Breast epithelium (tissue), 4 donors: ENCODE results near the gene PRKAG1. TPM values are rescaled to one million over a fixed set of nuclear protein-coding genes. Genes with fewer than 3 reads are reported as not detected.

Experiments
- DNase-seq, 2 donors: peaks; one replicate each; pipeline ENCODE4 v3.0.0-alpha.2; 2019; ENCODE audit warnings: low spot score in 2 of 2
- H3K27ac ChIP-seq, 2 donors: fragments of 200-600 bp; sonication (generic) in 1 of 2; one replicate each; pipeline ENCODE4 v1.5.1; 2016 to 2019; ENCODE audit warnings: mild to moderate bottlenecking in 1 of 2
- H3K27me3 ChIP-seq, 2 donors: fragments of 200-600 bp; sonication (generic) in 1 of 2; one replicate each; pipeline versions ENCODE4 v1.5.1 to v1.6.0; 2017 to 2019; ENCODE audit warnings: control low read depth in 1 of 2, mild to moderate bottlenecking in 1 of 2
- H3K36me3 ChIP-seq: fragments of 200-600 bp; one replicate; pipeline ENCODE4 v1.5.1; 2019
- H3K4me1 ChIP-seq, 2 donors: fragments of 200-600 bp; sonication (generic); one replicate each; pipeline ENCODE4 v1.5.1; 2016 to 2019; ENCODE audit warnings: control low read depth in 1 of 2
- H3K4me3 ChIP-seq, 3 donors: fragments of 200-600 bp; sonication (generic); 1 replicate in 2 of 3; 2 replicates in 1 of 3; pipeline ENCODE4 v1.5.1; 2016 to 2019; ENCODE audit warnings: mild to moderate bottlenecking in 3 of 3, moderate library complexity in 2 of 3
- H3K9me3 ChIP-seq, 2 donors: fragments of 200-600 bp; sonication (generic) in 1 of 2; one replicate each; pipeline ENCODE4 v1.5.1; 2016 to 2019; ENCODE audit warnings: control low read depth in 1 of 2
- CTCF ChIP-seq, 3 donors: fragments of 450-650 bp; IDR thresholded peaks; one replicate each; pipeline ENCODE4 v1.5.1; 2016 to 2017; ENCODE audit warnings: antibody characterized with exemption in 3 of 3, mild to moderate bottlenecking in 3 of 3, moderate library complexity in 3 of 3
- POLR2A ChIP-seq: fragments of 450-650 bp; IDR thresholded peaks from one replicate; pipeline ENCODE4 v1.6.1; 2016; ENCODE audit warnings: antibody characterized with exemption, mild to moderate bottlenecking, moderate library complexity
- POLR2AphosphoS5 ChIP-seq, 3 donors: sonication (generic); formaldehyde crosslinking; IDR thresholded peaks; one replicate each; pipeline ENCODE4 v1.6.1; 2017; ENCODE audit warnings: antibody characterized with exemption in 3 of 3
- intact Hi-C: fragments of 100-400 bp; cut with DNase I; formaldehyde crosslinking; loops from one replicate; pipeline ENCODE4 v1.15.1; 2023; ENCODE audit warnings: low total_unique reads
- total RNA-seq, 3 donors: library from RNA; depleted of rRNA; stranded (reverse); fragments of >200 nt; gene quantifications; one replicate each; pipeline ENCODE4 v1.1.0, GENCODE V29; 2016

The PRKAG1 gene
- total RNA-seq, 3 donors from 2014 or later, result 50.5 to 84.3 (median 54.0) TPM

DNA sequence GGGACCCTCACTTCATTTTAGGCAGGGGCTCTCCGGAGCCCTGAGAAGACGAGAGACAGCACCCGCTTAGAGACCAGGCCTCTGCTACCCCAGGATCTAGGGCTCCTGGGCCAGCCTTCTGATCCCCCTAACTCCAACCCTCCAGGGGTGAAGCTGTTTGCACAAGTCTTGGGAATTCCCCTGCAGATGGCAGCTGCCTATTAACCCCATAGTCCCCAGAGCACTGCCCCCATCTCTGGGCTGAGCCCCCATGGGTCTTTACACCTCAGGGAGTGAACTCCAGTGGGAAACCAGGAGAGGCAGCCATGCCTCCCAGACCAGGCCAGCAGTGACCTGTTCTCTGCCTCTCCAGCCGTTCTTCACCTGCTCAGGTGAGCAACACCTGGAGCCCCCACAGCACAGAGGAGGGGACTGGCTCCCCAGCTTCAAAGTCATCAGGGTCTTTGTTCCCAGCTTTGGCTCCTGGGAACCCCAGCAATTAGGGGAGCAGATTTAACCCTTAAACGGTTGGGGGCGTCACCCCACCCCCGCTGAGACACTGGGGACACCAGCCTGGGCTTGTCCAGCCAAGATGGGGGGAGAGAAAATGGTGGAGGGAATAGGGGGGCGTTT, 49.3 kb downstream of the PRKAG1 start:
- TF ChIP-seq POLR2AphosphoS5 (IDR thresholded peaks at IDR 0.05), result no peak
- no peak for TF ChIP-seq CTCF (IDR thresholded peaks at IDR 0.05)
- no peak for TF ChIP-seq POLR2A
- no peak overlapping the region for H3K27ac ChIP-seq
- H3K4me3 ChIP-seq, result peak overlapping the region in 2 of 3 donors; percentile 27 to 58
- no peaks in the 10 kb centered on the region for H3K9me3 ChIP-seq
- no peak for DNase-seq
- H3K36me3 ChIP-seq, result no peaks in the 10 kb centered on the region
- intact Hi-C loops, result no loop called here
- H3K4me1 ChIP-seq, result peaks cover 5 to 8% of the 10 kb centered on the region in 2 donors
- H3K27me3 ChIP-seq, result peaks cover 12 to 50% of the 10 kb centered on the region in 2 donors

DNA sequence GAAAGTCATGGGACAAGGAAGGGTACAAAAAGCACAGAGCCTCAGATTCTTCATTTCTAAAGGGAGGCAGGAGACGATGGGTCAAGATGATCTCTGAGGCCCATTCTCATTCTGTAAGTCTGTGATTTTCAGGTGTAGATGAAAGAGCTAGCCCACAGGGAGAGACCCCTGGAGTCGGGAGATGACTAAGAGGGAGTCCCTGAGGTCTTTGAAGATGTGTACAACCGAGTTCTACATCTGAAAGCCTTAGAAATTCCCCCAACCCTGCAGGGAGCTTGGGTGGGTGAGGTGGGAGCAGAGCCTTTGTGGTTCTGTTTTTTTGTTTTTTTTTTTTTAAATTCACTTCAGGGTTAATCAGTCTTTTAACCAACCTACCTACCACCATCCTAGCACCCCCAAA, 50.1 kb downstream of the PRKAG1 start:
- Histone ChIP-seq H3K36me3 (no peaks in the 10 kb centered on the region), H3K4me1 (peaks cover 5 to 8% of the 10 kb centered on the region in 2 donors), H3K9me3 (no peaks in the 10 kb centered on the region), H3K27ac (no peak overlapping the region), H3K27me3 (peaks cover 12 to 42% of the 10 kb centered on the region in 2 donors), H3K4me3 (no peak overlapping the region)
- intact Hi-C loops, result no loop called here
- TF ChIP-seq POLR2AphosphoS5 (IDR thresholded peaks at IDR 0.05) (no peak), POLR2A (no peak), CTCF (IDR thresholded peaks at IDR 0.05) (no peak)
- no peak for DNase-seq

DNA sequence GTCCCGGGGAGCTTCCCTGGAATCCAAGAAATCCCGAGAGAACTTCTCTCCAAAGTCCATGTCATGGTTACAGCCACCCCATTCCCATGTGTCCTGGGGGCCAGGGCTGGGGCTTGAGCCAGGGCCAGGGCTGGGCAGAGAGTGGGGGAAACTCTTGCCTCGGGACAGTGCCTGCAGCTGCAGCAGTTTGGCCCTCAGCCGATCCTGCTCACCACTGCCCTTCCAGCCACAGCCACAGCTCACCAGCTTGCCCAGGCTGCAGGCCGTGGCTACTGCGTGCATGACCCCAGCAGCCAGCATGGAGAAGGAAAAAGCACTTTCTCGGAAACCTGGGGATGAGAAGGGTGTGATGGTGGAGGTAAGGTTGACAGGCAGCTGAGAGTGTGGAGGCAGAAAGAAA, 50.6 kb downstream of the PRKAG1 start:
- no peak overlapping the region for H3K4me3 ChIP-seq
- no peak for DNase-seq
- H3K9me3 ChIP-seq, result no peaks in the 10 kb centered on the region
- no peak for TF ChIP-seq POLR2A
- H3K27me3 ChIP-seq, result peaks cover 12 to 38% of the 10 kb centered on the region in 2 donors
- intact Hi-C loops, result no loop called here
- H3K27ac ChIP-seq, result no peak overlapping the region
- H3K36me3 ChIP-seq, result no peaks in the 10 kb centered on the region
- peaks cover 5 to 8% of the 10 kb centered on the region in 2 donors for H3K4me1 ChIP-seq

DNA sequence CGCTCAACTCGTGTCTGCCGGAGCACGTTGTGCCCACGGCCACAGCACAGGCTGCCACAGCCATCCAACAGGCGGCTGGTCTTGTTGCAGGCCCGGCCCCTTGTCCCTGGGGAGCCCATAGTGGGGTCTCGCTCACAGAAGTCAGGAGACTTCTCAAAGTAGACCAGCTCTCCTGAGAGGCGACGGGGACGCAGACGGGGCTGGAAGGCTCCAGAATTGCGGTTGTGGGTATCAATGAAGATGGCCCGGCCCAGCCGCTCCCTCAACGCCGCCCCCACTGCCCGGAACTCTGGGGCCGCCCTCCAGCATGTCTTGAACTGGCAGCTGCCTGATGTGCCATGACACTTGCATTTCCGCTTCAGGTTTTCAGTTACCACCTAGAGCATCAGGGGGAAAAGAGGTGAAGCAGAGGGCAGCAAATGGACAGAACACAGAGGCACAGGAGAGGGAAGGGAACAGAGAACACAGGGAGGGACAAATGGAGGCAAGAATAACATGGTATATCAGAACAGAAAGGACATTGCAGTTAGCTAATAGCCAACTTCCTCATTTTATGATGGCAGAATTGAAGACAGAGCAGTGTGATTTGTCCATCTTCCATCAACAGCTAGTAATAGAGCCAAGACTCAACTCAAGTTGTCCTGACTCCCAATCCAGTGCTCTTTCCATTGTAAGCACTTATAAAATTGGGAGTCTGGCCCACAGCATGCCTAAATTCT, 52.2 kb downstream of the PRKAG1 start:
- Histone ChIP-seq H3K4me1 (peaks cover 5 to 8% of the 10 kb centered on the region in 2 donors), H3K36me3 (no peaks in the 10 kb centered on the region), H3K9me3 (no peaks in the 10 kb centered on the region), H3K4me3 (no peak overlapping the region), H3K27me3 (peaks cover 12 to 21% of the 10 kb centered on the region in 2 donors), H3K27ac (no peak overlapping the region)
- intact Hi-C loops, result no loop called here
- DNase-seq, result no peak
- TF ChIP-seq POLR2A (no peak), CTCF (IDR thresholded peaks at IDR 0.05) (no peak)

DNA sequence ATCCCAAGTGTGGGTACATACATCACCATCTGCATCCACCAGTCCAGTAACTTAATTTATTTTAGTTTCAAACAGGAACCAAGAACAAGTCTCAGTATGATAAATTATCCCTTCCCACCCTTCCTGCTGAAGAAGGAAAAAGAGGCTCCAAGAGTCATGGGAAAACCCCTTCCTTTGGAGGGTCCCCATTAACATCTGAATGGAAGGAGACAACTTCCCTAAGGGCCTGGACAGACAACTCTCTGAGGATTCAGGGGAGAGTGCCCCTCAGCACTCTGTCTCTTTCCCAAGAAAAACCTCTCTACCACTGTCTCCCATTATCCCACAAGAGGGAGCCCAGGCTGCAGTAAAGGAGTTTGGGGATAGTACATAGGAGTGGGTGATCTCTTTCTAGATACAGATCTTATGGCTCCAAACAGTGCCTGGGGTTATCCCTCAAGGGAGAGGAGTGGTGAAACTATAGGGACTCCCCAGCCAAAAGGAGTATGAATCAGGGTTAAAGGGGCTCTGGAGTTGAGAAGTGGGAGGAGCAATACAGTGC, 53.2 kb downstream of the PRKAG1 start:
- TF ChIP-seq POLR2AphosphoS5 (IDR thresholded peaks at IDR 0.05), result no peak
- no peak for TF ChIP-seq POLR2A
- no peak for TF ChIP-seq CTCF (IDR thresholded peaks at IDR 0.05)
- peaks cover 8 to 11% of the 10 kb centered on the region in 2 donors for H3K27me3 ChIP-seq
- no peak overlapping the region for H3K27ac ChIP-seq
- no peaks in the 10 kb centered on the region for H3K36me3 ChIP-seq
- DNase-seq, result no peak
- H3K4me1 ChIP-seq, result peaks cover 5 to 7% of the 10 kb centered on the region in 2 donors
- H3K9me3 ChIP-seq, result no peaks in the 10 kb centered on the region
- intact Hi-C loops, result no loop called here
- no peak overlapping the region for H3K4me3 ChIP-seq
